HCT116 (cell line): ENCODE data around the gene SELPLG. TPM values are rescaled to one million over a fixed set of nuclear protein-coding genes. Genes with fewer than 3 reads are reported as not detected.

Experiments used
- ATAC-seq: fragments of 200-7000 bp; cut with Tn5 transposase; 2 replicates; pipeline ENCODE4 v1.9.1; 2020; ENCODE audit warnings: mild to moderate bottlenecking, moderate library complexity
- BruUV-seq: library from RNA; stranded (reverse); fragments of 400-500 nt; replicated peaks from 2 replicates; lab custom pipeline; 2021; lab: Mats Ljungman, UMichigan
- CTCF ChIA-PET: fragments of 300-600 bp; sonication (Branson Sonifier 250); formaldehyde crosslinking; loops from one replicate; lab custom pipeline; 2021; ENCODE audit warnings: antibody characterized with exemption; lab: Charles Lee
- POLR2A ChIA-PET: fragments of 300-600, 350-600 bp; sonication (Branson Sonifier 250); formaldehyde crosslinking; loops from one replicate; lab custom pipeline; 2021; ENCODE audit warnings: antibody characterized with exemption; lab: Charles Lee
- RAD21 ChIA-PET, 2 experiments: fragments of 300-600 bp; sonication (Branson Sonifier 250); formaldehyde crosslinking; loops; one replicate each; lab custom pipeline; 2023; ENCODE audit warnings: low total read pairs in 2 of 2; ENCODE audit not compliant: uncharacterized antibody in 2 of 2, unreplicated experiment in 2 of 2, low non-redundant PET in 1 of 2; lab: Charles Lee
- DNase-seq: peaks from one replicate; pipeline ENCODE4 v3.0.0-alpha.2; 2010; ENCODE audit warnings: low read depth, low spot score
- H2AFZ ChIP-seq: fragments of 200-600 bp; shearing (Covaris generic), sonication (generic); 2 replicates; pipeline ENCODE4 v1.6.1; 2017; ENCODE audit warnings: low read depth, mixed run types, mixed read lengths, antibody characterized with exemption, low read length; ENCODE audit not compliant: poor library complexity, severe bottlenecking
- H3K27ac ChIP-seq: 2 replicates; pipeline ENCODE4 v1.5.1; 2012; ENCODE audit warnings: low read depth, low read length
- H3K27me3 ChIP-seq: fragments of 200-600 bp; sonication (generic); 2 replicates; pipeline ENCODE4 v1.6.1; 2016; ENCODE audit warnings: mixed run types, low read length, mixed read lengths; ENCODE audit not compliant: insufficient read depth
- H3K36me3 ChIP-seq, 2 experiments: fragments of 200-500 bp in 1 of 2; fragments of 200-600 bp in 1 of 2; sonication (Bioruptor generic) in 1 of 2; sonication (generic) in 1 of 2; 2 replicates each; pipeline versions ENCODE4 v1.5.1 to v1.6.1; 2014 to 2016; ENCODE audit warnings: low read length in 2 of 2, inconsistent platforms in 1 of 2, mixed read lengths in 1 of 2, mixed run types in 1 of 2; ENCODE audit not compliant: insufficient read depth in 2 of 2, control insufficient read depth in 1 of 2
- H3K4me1 ChIP-seq, 2 experiments: fragments of 200-600 bp in 1 of 2; sonication (generic) in 1 of 2; 2 replicates each; pipeline versions ENCODE4 v1.5.1 to v1.6.1; 2012 to 2017; ENCODE audit warnings: low read length in 2 of 2, inconsistent platforms in 1 of 2, mild to moderate bottlenecking in 1 of 2, mixed read lengths in 1 of 2, mixed run types in 1 of 2, moderate library complexity in 1 of 2; ENCODE audit not compliant: insufficient read depth in 2 of 2, control insufficient read depth in 1 of 2
- H3K4me2 ChIP-seq: fragments of 200-600 bp; sonication (generic); 2 replicates; pipeline ENCODE4 v1.6.1; 2017; ENCODE audit warnings: mixed run types, low read length, mixed read lengths
- H3K4me3 ChIP-seq, 2 experiments: fragments of 200-600 bp in 1 of 2; sonication (generic) in 1 of 2; replicated peaks in 1 of 2; 2 replicates each; pipeline ENCODE4 v1.5.1; 2011 to 2016; ENCODE audit warnings: low read length in 2 of 2, control low read depth in 1 of 2, low read depth in 1 of 2, mild to moderate bottlenecking in 1 of 2, mixed read lengths in 1 of 2, mixed run types in 1 of 2
- H3K79me2 ChIP-seq: fragments of 200-600 bp; sonication (generic); 2 replicates; pipeline ENCODE4 v1.6.1; 2017; ENCODE audit warnings: mild to moderate bottlenecking, mixed run types, low read length, moderate library complexity, mixed read lengths; ENCODE audit not compliant: insufficient read depth
- H3K9ac ChIP-seq: fragments of 200-600 bp; sonication (generic); 2 replicates; pipeline ENCODE4 v1.6.1; 2016; ENCODE audit warnings: low read length, mixed read lengths
- H3K9me2 ChIP-seq: fragments of 200-600 bp; sonication (generic), shearing (Covaris generic); 2 replicates; pipeline ENCODE4 v1.6.1; 2017; ENCODE audit warnings: mixed run types, mild to moderate bottlenecking, moderate library complexity; ENCODE audit not compliant: insufficient read depth
- H3K9me3 ChIP-seq, 2 experiments: fragments of 200-500 bp in 1 of 2; fragments of 200-600 bp in 1 of 2; sonication (Bioruptor generic) in 1 of 2; sonication (generic) in 1 of 2; 2 replicates each; pipeline ENCODE4 v1.6.1; 2014 to 2017; ENCODE audit warnings: low read length in 2 of 2, mixed read lengths in 2 of 2, inconsistent platforms in 1 of 2, low read depth in 1 of 2, mild to moderate bottlenecking in 1 of 2, mixed run types in 1 of 2, moderate library complexity in 1 of 2; ENCODE audit not compliant: control insufficient read depth in 1 of 2, insufficient read depth in 1 of 2
- H4K20me1 ChIP-seq: fragments of 200-600 bp; sonication (generic), shearing (Covaris generic); 2 replicates; pipeline ENCODE4 v1.6.1; 2017; ENCODE audit warnings: mixed run types, mild to moderate bottlenecking, moderate library complexity; ENCODE audit not compliant: insufficient read depth
- ATF3 ChIP-seq: IDR thresholded peaks from 2 replicates; pipeline ENCODE4 v1.6.1; 2012
- CBX3 ChIP-seq: IDR thresholded peaks from 2 replicates; pipeline ENCODE4 v1.6.1; 2012; ENCODE audit warnings: low read depth
- CEBPB ChIP-seq: IDR thresholded peaks from 2 replicates; pipeline ENCODE4 v1.6.1; 2012; ENCODE audit warnings: low read depth
- EGR1 ChIP-seq: IDR thresholded peaks from 2 replicates; pipeline ENCODE4 v1.6.1; 2012; ENCODE audit warnings: low read depth
- EZH2 ChIP-seq: fragments of 200-600 bp; sonication (generic); IDR thresholded peaks from 2 replicates; pipeline ENCODE4 v1.6.1; 2017; ENCODE audit warnings: antibody characterized with exemption, mixed run types
- EZH2phosphoT487 ChIP-seq: fragments of 200-600 bp; IDR thresholded peaks from 2 replicates; pipeline ENCODE4 v1.6.1; 2018; ENCODE audit warnings: antibody characterized with exemption, borderline replicate concordance
- FOSL1 ChIP-seq: IDR thresholded peaks from 2 replicates; pipeline ENCODE4 v1.6.1; 2012; ENCODE audit warnings: low read depth
- MAX ChIP-seq: IDR thresholded peaks from 2 replicates; pipeline ENCODE4 v1.6.1; 2012
- POLR2A ChIP-seq: IDR thresholded peaks from 2 replicates; pipeline ENCODE4 v1.7.0; 2011; ENCODE audit warnings: borderline replicate concordance; ENCODE audit not compliant: insufficient read depth, insufficient read length; ENCODE audit errors: extremely low read depth
- POLR2AphosphoS5 ChIP-seq: IDR thresholded peaks from 2 replicates; pipeline ENCODE4 v1.6.1; 2011; ENCODE audit warnings: mild to moderate bottlenecking, low read depth, low read length, moderate library complexity
- REST ChIP-seq: IDR thresholded peaks from 2 replicates; pipeline ENCODE4 v1.6.1; 2012; ENCODE audit warnings: low read depth
- SIN3A ChIP-seq: IDR thresholded peaks from 2 replicates; pipeline ENCODE4 v1.6.1; 2012; ENCODE audit warnings: low read depth
- SP1 ChIP-seq: IDR thresholded peaks from 2 replicates; pipeline ENCODE4 v1.6.1; 2012; ENCODE audit warnings: low read depth
- SRF ChIP-seq: IDR thresholded peaks from 2 replicates; pipeline ENCODE4 v1.6.1; 2012; ENCODE audit warnings: low read depth
- YY1 ChIP-seq: IDR thresholded peaks from 2 replicates; pipeline ENCODE4 v1.6.1; 2011; ENCODE audit warnings: low read length, low read depth, moderate library complexity, mild to moderate bottlenecking; ENCODE audit not compliant: insufficient replicate concordance; ENCODE audit errors: extremely low read depth
- ZFX ChIP-seq: fragments of 450-650 bp; IDR thresholded peaks from 2 replicates; pipeline ENCODE4 v1.6.1; 2017
- ZNF274 ChIP-seq: fragments of 200-500 bp; sonication (Bioruptor generic); IDR thresholded peaks from 2 replicates; pipeline ENCODE4 v1.6.1; 2014; ENCODE audit warnings: mild to moderate bottlenecking, low read depth, low read length, inconsistent platforms
- intact Hi-C: fragments of 100-400 bp; cut with micrococcal nuclease; formaldehyde crosslinking; loops from 2 replicates; pipeline ENCODE4 v1.10.0; 2022
- total RNA-seq: library from RNA; stranded (reverse); gene quantifications from one replicate; pipeline ENCODE4 v1.2.1, GENCODE V29; 2021; ENCODE audit not compliant: unreplicated experiment

Gene SELPLG
- total RNA-seq, 1 experiment from 2014 or later = 1.2 TPM

- peak overlapping the region; percentile 66 for H3K4me2 ChIP-seq
- intact Hi-C loops = no loop called here
- DNase-seq (peak; percentile 57), ATAC-seq (peak; percentile 67)
- H3K4me1 ChIP-seq = peaks cover 82 to 86% of the 10 kb centered on the region in 2 experiments
- H3K9ac ChIP-seq = peak overlapping the region; percentile 39
- no peaks in the 10 kb centered on the region for H3K27me3 ChIP-seq
- H2AFZ ChIP-seq = no peak overlapping the region
- H3K36me3 ChIP-seq = peaks cover 0 to 15% of the 10 kb centered on the region in 2 experiments; a peak in 2 of 4 replicates
- H4K20me1 ChIP-seq = no peaks in the 10 kb centered on the region
- no peaks in the 10 kb centered on the region for H3K9me2 ChIP-seq
- no TSS peak for BruUV-seq
- ChIA-PET RAD21 (interaction anchor here (0.5 to 0.8 kb wide), 3 partner anchors 32 to 721 kb away, joined by 3 to 4 read pairs (median 3); no protein-coding TSS in a partner anchor), POLR2A (interaction anchor here (0.6 to 1.0 kb wide), 3 partner anchors 10 to 153 kb away, joined by 3 to 4 read pairs (median 3); no protein-coding TSS in a partner anchor), CTCF (interaction anchor here (0.9 to 1.3 kb wide), 3 partner anchors 15 to 301 kb away, joined by 3 to 4 read pairs (median 4); no protein-coding TSS in a partner anchor)
- no peak for TF ChIP-seq YY1
- no peaks in the 10 kb centered on the region for H3K79me2 ChIP-seq
- H3K4me3 ChIP-seq = peak overlapping the region in 1 of 2 experiments; percentile 19; a peak in 1 of 4 replicates
- peak overlapping the region; percentile 75 for H3K27ac ChIP-seq
- no peaks in the 10 kb centered on the region for H3K9me3 ChIP-seq
Observed at GRCh38 chr12:108650083-108650482, 16.4 kb upstream of the SELPLG start.

- ATAC-seq (peak; percentile 90), DNase-seq (peak; percentile 86)
- no peaks in the 10 kb centered on the region for H3K9me2 ChIP-seq
- BruUV-seq = no TSS peak
- peaks cover 0 to 15% of the 10 kb centered on the region in 2 experiments; a peak in 2 of 4 replicates for H3K36me3 ChIP-seq
- no peaks in the 10 kb centered on the region for H3K9me3 ChIP-seq
- RAD21 ChIA-PET = interaction anchor here in 1 of 2 experiments (0.5 to 0.8 kb wide), 2 partner anchors 31 to 65 kb away, joined by 3 read pairs; no protein-coding TSS in a partner anchor
- H3K4me3 ChIP-seq = peak overlapping the region in 1 of 2 experiments; percentile 19; a peak in 1 of 4 replicates
- H2AFZ ChIP-seq = no peak overlapping the region
- POLR2A ChIA-PET = interaction anchor here (0.6 to 1.0 kb wide), 3 partner anchors 10 to 153 kb away, joined by 3 to 4 read pairs (median 3); no protein-coding TSS in a partner anchor
- H4K20me1 ChIP-seq = no peaks in the 10 kb centered on the region
- peak overlapping the region; percentile 75 for H3K27ac ChIP-seq
- H3K4me1 ChIP-seq = peaks cover 86 to 90% of the 10 kb centered on the region in 2 experiments
- CTCF ChIA-PET = interaction anchor here (0.9 to 1.3 kb wide), 3 partner anchors 15 to 301 kb away, joined by 3 to 4 read pairs (median 4); no protein-coding TSS in a partner anchor
- H3K27me3 ChIP-seq = no peaks in the 10 kb centered on the region
- H3K9ac ChIP-seq = peak overlapping the region; percentile 39; the same call in 1 of the 2 replicates
- intact Hi-C loops = no loop called here
- no peaks in the 10 kb centered on the region for H3K79me2 ChIP-seq
- peak overlapping the region; percentile 66 for H3K4me2 ChIP-seq
- no peak for TF ChIP-seq ZNF274
- no peak for TF ChIP-seq EZH2
- peak; percentile 74 for TF ChIP-seq CEBPB
- TF ChIP-seq YY1 = peak; percentile 17
- peak; percentile 91 for TF ChIP-seq SIN3A
- TF ChIP-seq MAX = peak; percentile 54
- TF ChIP-seq FOSL1 = peak; percentile 85
- TF ChIP-seq SRF = peak; percentile 45; the same call in 1 of the 2 replicates
- TF ChIP-seq POLR2A = no peak
- no peak for TF ChIP-seq ATF3
- TF ChIP-seq REST = no peak
- TF ChIP-seq EZH2phosphoT487 = no peak
- TF ChIP-seq EGR1 = peak; percentile 93
- no peak for TF ChIP-seq ZFX
- peak; percentile 66; the same call in 1 of the 2 replicates for TF ChIP-seq CBX3
- peak; percentile 63; the same call in 1 of the 2 replicates for TF ChIP-seq POLR2AphosphoS5
- peak; percentile 95 for TF ChIP-seq SP1
Observed at GRCh38 chr12:108649669-108650068, 16.0 kb upstream of the SELPLG start.
